ENCODE data around the gene GINS1.
"Not testable (repeated sequence)": the region's sequence is repeated elsewhere in the genome, so short reads cannot be mapped to it uniquely, and the experiment has no call there.

Gene GINS1

DNA sequence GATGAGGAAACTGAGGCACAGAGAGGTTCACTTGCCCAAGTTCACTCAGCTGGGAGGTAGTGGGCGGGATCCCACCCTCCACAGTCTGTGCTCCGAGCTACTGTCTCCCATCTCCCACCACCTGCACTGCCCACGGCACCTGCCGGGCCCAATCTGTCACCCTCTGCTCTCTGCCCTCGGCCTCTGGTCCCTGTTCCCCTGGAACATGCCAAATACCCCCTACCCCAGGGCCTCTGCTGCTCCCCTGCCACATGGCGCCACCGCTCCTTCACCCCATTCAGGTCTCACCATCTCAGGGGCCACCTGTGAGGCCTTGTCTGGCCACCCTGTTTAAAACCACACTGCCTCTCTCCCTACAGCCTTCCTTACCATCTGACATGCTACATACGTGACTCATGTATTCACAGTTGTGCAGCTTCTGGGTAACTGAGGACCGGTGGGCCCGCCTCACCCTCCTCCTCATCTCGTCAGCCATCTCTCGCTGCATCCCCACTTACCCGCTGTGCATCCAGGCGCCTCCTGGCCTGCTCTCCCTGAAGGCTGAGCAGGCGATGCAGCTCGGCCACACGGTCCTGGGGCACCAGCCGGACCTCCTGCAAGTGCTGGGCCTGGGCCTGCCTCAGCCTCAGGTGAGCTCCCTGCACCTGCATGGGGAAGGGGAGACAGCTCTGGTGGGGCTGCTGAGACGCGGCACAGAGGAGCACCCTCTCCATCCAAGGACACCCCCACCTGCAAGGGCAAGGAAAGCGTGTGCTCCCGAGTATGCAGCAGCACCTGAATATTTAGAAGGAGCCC lies 50.6 kb downstream of the GINS1 start:
- DNase-seq = no peak

DNA sequence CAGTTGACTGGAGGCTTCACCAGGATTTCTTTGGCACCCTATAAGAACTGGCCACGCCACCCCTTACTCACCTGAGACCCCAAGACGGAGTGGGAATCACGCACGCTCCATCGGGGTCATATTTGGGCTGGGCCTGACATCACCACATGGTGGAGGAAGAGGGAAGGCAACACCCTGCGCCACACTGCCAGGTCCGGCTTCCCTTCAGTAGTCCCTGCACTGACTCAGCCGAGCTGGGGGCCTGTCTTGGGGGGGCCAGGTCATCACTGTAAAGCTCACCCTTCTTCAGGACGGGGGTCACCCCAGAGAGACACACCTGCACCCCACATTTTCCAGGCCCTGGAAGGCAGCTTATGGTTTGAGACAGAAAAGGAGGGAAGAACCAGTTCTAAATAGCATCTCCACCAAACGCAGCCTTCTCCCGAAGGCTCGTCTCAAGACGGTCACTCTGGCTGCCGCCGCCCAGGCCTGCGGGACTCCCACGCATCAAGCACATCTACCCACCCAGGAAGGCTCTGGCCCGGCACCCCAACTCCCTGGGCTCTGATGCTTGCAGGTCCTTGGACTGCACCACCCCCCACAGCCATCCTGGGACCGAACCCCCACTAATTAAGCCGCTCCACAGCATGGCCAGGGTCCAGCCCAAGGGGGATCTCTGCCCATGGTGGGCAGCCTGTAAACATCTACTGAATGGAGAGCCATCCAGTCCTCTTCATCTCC lies 51.8 kb downstream of the GINS1 start:
- no peak for DNase-seq

DNA sequence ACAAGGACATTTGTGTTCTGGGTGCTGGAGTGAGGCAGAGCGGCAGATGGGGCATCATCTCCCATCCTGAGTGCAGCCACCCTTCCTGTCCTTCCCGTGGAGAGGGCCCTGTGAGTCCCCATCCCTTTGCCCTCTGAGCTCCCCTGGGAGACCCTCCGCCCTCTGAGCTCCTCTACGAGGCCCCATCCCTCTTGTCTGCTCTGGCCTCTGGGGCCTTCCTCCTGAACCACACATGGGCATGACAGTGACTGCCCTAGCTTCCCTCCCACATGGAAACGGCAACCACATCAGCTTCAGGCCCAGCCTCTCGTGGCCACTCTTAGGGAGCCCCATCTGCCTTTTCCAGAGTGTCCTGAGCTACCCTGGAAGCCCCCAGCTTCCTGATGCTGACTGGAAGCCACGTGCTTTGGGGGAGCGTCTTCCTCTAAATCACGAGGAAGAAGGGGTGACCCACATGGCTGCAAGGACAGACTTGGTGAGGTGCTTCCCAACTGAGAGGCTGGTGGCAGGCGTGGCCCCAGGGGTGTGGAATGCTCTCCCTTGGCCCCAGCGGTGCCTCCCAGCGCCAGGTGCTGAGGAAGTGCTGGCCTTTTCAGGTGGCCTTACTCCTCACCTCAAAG lies 52.6 kb downstream of the GINS1 start:
- no peak for DNase-seq

DNA sequence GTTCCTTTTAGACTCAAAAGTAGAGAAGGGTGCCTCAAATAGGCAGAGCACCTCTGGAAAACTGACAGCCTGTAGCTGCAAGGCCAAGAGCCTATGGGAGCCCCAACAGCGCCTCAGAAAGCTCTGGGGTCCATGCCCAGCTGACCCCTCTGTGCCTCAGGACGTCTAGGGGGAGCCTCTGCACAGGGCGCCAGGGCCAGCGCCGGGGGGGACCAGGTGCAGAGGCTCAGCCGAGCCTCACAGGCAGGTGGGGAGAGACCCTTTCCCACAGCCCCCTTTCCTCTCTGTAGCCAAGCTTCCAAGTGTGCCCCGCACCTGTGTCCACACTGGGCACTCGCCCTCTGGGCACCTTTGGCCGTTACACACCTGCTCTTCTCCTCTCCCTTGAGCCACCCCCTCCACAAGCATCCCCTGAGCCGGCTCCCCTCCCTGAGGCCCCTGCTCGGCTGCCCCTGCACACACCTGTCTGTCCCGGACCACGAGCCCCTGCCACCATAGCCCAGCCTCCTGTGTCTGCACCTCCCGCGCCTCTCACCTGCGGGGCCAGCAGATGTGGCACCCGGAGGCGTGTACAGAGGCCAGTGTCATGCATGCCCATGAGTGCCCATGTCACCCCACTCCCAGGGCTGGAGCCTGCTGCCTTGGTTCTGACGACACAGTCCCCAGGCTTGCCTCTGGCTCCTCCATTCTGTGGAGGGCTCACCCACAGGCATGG lies 53.2 kb downstream of the GINS1 start:
- no peak for DNase-seq

DNA sequence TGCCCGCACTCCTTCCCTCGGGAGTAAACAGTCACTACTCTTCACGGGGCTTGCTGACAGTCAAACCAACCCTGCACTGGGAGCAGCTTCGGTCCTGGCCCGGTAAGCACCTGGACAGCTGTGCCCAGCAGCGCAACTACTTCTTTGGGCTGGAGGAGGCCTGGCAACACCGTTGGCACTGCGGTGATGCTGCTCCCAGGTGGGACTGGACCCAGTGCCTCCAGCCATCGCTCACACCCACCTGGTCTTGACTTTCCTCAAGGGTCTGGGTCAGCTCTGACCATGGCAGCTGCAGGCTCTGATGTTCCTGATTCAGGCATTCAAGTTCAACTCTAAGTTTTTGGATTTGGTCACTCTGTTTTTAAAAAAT lies 53.8 kb downstream of the GINS1 start:
- no peak for DNase-seq

DNA sequence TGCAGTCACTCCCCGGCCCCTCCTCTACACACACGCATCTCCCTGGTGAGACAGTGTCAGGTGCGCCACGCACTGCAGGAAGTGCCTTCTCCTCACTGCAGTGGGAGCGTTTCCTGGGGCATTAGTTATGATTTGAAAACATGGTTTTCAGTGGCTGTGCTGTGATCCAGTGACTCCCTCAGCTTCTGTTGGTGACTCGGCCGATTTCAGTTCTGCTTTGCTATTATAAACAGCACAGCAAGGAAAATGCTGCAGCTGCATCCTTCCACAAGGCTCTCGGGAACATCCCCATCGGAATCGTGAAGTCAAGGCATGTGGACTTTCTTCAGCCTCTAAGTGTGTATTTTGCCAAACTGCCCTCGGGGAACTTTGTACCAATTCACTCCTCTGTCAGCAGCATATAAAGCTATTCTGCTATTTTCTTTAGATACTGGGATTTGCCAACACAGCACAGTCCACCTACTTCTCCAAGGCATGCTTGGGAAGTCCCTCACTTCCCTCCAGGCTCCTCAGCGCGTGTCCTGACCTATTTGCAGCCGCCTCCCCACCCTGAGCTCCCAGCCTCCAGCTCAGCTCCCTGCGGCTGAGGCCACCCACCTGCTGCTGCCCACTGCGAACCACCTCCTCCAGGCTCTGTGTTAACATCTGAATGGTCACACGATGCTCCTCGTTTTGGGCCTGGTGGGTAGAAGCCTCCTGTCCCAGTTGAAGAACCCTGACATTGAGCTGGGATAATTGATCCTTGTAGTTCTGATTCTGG lies 54.5 kb downstream of the GINS1 start:
- no peak for DNase-seq

DNA sequence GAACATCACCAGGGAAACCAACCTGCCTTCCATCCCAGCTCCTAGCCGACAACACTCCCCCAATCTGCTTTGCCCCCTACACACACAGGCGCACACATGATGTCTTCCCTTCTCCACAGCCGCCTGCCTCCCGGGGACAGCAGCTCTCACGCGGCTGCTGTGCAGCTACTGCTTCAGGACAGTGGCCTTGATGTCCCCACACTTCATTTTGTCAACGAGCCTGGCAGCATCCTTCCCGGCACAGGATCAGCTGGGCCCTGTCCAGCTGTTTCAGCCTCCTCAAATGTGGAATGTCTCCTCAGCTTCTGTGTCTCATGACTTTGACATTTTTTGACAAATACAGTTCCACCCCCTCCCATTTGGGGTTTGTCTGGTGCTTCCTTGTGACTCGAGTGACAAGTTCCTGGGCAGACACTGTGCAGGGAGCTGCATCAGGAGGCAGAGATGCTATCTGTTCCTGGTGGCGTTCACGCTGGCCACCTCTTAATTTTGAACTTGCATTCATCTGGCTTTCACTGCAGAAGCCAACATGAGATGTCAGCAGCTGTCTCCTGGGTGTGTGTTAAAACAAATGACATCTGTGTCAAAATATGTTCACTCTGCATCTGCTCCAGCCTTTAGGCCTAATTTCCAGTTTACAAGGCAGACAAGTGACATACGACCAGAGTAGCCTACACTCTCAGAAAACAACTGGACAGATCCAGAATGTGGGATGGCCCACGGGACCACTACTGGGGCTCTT lies 57.2 kb downstream of the GINS1 start:
- no peak for DNase-seq

DNA sequence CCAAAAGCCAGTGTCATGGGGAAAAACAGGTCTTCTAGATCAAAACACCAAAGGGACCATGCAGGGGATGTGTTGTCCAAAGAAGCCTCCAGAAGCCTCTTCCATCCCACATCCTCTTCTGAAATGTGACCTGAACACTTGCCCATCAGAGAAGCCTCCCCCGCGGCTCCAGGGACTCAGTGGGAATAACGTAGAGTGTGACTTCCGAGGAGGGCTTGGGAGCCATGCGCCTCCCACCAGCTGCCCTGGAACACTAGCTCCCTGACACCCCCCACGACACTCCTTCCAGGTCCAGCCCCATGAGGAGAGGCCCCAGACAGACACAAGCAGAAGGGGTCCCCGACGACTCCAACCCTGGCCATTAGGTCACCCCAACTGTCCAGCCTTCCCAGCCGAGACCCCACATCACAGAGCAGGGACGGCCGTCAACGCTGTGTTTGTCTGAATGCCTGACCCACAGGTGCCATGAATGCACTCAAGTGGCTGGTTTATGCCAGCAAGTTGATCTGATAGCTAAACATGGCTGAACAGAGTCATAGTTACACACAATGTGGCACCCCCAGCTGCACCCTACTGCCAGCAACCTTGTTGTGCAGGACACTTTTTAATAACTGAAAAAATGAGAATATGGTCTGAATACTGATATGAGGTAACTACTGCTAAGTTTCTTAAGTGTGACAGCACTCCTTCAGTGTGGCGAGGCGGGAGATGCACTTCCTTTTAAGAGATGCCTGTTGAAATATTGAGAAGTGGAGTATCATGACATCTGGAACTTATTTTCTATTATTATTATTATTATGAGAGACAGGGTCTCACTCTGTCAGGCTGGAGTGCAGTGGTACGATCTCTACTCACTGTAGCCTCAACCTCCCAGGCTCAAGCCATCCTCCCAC lies 58.0 kb downstream of the GINS1 start:
- DNase-seq = no peak

DNA sequence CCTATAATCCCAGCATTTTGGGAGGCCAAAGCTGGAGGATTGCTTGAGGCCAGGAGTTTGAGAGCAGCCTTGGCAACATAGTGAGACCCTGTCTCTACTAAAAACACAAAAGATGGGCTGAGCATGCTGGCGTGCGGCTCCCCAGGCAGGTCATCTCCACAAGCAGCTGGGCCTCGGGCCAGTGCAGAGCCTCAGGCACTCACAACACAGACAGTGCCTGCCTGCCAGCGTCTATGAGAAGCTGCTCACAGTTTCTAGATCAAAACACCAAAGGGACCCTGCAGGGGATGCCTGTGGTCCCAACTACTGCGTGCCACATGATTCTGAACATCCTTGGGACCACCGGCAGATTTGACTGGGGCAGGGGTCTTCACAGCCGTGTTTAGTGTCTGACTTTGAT lies 59.4 kb downstream of the GINS1 start:
- DNase-seq = no peak

DNA sequence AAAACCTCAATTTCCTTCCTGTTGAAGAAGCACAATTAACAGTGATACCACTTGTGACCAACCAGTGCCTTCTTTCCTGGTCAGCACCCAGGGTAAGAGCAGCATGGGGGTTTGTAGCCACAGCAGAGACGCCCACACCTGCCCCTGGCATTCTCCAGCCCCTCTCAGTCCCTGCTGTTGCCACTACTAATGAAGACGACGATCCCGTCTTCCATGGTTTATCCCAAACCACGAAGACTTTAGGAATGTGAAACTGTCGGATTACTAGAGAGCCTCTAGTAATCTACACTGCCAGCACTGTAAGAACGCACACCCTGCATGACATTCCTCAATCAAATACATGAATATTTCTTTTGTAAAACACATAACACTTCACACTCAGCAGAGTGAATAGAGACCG lies 60.0 kb downstream of the GINS1 start:
- DNase-seq = no peak

DNA sequence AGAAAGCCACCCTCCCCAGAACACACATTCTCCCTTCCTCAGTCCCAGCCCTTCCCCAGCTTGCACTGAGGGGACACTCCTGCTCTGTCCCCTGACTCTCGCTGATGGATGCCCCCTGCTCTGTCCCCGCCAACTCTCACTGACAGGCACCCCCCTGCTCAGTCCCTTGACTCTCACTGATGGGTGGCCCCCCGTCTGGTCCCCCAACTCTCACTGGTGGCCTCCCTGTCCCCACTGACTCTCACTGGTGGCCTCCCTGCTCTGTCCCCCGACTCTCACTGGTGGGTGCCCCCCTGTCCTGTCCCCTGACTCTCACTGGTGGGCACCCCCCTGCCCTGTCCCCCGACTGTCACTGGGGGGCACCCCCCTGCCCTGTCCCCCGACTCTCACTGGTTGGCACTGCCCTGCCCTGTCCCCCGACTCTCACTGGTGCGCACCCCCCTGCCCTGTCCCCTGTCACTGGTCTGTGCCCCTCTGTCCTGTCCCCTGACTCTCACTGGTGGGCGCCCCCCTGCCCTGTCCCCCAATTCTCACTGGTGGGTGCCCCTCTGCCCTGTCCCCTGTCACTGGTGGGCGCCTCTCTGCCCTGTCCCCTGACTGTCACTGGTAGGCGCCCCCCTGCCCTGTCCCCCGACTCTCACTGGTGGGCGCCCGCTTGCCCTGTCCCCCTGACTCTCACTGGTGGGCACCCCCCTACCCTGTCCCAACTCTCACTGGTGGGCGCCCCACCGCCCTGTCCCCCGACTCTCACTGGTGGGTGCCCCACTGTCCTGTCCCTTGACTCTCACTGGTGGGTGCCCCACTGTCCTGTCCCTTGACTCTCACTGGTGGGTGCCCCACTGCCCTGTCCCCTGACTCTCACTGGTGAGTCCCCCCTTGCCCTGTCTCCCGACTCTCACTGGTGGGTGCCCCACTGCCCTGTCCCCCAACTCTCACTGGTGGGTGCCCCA lies 60.9 kb downstream of the GINS1 start:
- no peak for DNase-seq

DNA sequence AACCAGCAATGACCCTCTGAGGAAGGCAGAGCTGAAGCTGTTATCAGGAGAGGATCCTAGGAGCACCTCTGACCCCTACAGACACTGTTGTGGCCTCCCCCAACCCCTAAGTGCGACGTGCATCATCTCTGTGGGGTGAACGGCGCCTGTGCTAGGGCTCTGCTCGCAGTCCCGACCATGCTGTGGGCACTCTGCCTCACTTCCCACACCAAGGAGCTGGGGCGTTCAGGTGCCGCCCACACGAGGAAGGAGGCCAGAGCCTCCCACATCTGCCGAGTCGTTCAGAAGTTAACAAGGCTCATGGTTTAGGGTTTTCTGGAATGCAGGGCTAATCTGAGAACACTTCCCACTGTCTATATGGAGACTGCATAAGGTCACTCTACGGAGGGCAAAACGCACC lies 62.1 kb downstream of the GINS1 start:
- DNase-seq = no peak

DNA sequence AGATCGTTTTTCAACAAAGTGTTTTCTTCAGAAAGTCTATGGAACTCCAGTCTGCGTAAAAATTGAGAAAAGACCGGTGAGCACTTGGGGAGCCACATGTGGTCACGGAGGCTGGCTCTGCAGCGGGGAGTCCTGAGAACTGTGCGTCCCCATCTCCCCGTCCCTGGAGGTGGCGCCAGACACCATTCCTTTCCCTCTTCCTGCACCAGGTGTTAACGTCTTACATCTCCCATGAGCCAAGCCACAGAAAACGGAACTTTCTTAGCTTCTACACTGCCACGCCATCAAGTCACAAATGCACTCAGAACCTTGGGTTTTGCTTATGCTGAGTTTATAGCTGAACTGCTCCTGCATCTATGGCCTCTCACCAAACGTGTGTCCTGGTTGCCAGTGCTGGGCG lies 62.6 kb downstream of the GINS1 start:
- DNase-seq = no peak

DNA sequence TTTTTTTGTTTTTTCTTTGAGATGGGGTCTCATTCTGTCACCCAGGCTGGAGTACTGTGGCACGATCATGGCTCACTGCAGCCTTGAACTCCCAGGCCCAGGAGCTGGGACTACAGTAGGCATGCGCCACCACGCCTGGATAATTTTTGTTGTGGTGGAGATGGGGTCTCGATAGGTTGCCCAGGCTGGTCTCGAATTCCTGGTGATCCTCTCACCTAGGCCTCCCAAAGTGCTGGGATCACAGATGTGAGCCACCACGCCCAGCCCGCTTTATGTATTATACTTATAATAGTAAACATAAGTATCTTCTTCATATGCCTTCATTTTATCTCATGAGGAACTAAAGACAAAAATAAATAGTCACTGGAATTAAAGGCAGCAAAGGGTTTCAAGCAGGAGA lies 63.5 kb downstream of the GINS1 start:
- DNase-seq = no peak

DNA sequence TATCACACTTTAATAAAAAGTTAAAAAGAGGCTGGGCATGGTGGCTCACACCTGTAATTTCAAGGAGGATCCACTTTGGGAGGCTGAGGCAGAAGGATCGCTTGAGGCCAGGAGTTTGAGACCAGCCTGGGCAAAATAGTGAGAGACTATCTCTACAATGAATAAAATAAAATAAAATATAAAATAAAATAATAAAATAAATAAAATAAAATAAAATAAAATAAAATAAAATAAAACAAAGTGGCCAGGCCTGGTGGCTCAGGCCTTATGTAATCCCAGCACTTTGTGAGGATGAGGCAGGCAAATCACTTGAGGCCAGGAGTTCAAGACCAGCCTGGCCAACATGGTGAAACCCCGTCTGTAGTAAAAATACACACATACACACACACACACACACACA lies 65.8 kb downstream of the GINS1 start:
- DNase-seq = not testable (repeated sequence)

DNA sequence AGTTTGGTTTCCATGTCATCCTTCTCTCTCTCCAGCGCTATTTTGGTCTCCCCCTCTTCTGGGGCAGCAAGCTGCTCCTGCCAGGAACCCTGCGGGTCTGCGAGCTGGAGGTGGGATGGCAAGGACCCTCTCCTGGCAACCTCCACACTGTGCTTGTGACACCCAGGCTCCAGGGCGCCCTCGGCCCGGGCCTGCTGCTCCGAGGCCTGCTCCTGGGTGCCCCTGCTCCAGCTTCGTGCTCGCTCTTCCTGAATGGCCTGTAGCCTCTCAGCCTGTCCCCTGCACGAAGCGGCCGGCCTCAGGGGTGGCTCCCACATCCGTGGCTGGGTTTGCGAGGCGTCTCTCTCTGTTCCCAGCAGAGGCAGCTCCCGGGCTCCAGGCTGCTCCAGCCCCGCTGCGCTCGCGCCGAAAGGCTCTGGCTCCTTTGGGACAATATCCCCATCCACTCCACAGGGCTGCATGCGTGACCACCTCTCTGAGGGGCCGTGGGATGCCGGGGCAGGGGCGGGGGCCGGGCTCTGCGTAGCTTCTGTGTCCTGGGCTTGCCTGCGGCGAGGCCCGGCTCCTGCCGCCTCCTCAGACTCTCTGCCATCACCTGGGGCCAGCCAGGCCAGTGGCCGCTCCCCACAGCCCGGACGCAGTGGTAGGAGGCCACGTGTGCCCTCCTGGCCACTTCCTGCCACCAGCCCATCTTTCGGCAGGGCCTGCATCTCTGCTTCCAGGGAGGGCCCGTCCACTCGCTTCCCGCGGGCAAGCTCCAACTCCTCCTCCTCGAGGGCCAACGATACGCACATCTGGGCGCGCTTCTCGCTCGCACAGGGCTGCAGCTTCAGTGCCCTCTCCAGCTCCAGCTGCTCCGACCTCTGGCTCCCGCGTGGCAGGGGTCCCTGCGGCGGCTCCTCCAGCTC lies 68.9 kb downstream of the GINS1 start:
- no peak for DNase-seq

DNA sequence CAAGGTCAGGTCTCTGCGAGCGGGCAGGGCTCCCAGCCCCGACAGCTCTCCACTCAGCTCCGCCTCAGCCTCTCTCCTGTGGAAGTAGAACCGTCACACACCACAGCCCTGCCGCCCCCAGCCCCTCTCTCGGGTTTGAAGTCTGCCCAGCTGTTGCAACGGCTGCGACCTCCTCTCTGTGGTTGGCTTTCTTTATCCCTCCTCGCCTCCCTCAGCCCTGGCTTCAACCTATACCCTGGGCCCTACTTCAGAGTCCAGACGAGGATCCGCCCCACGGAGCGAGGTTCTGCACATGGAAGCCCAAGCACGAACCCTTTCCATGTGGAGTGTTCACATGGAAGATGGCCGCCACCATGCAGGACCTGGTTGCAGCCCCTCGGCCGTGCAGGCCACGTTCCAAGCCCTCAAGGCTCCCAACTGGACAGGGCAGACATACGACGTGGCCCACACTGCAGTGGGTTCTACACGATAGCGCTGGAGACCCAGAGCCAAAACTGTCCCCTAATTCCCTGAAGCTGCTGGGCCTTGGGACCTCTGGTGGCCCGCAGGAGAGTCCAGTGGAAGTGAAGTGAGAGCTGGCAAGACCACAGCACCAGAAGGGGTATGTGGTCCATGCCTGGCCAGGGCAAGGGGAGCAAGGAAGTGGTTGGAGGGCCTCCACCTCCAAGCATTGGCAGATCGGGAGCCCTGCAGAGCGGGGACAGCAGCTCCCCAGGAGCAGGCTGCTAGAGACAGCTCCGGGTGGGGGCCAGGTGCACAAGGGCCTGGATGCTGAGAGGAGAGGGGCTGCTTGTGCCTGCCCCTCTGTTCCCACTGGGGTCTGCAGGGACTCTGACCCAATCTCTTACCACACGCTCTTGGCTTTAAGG lies 69.8 kb downstream of the GINS1 start:
- DNase-seq = no peak

Measured in activated CD4-positive, CD25-positive, alpha-beta regulatory T cell treated with anti-CD3 and anti-CD28 coated beads, Interleukin-2, amount 50 U/mL, for 72 hours (primary cell).